ENCODE results near the gene NRCAM.

DNA sequence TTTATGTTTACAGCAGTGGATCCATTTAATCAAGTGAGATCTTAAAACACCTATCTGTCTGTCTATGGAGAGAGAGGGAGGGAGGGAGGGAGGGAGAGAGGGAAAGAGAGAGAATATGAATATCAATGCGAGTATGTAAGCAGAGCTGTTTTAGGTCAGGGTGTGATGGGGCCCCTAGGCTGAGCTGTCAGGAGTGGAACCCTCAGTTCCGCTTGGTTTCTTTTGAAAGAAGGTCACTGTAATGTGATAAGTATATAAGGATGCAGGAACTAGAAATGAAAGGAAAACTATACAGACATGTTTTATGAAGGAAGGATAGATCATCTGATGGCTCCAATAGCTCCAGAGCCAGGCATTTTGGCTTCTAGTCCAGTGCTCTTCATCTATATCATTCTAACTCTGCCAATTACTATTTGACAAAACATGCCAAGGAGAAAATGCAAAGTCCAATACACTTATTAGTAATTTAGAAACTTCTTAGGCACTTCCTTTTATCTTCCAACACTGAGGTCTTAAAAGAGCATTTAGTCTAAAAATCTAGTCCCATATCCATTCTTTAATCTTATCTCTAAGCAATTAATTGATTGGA is 70.3 kb downstream of the NRCAM start:
- TF ChIP-seq, protein P1, sequence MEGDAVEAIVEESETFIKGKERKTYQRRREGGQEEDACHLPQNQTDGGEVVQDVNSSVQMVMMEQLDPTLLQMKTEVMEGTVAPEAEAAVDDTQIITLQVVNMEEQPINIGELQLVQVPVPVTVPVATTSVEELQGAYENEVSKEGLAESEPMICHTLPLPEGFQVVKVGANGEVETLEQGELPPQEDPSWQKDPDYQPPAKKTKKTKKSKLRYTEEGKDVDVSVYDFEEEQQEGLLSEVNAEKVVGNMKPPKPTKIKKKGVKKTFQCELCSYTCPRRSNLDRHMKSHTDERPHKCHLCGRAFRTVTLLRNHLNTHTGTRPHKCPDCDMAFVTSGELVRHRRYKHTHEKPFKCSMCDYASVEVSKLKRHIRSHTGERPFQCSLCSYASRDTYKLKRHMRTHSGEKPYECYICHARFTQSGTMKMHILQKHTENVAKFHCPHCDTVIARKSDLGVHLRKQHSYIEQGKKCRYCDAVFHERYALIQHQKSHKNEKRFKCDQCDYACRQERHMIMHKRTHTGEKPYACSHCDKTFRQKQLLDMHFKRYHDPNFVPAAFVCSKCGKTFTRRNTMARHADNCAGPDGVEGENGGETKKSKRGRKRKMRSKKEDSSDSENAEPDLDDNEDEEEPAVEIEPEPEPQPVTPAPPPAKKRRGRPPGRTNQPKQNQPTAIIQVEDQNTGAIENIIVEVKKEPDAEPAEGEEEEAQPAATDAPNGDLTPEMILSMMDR (IDR thresholded peaks at IDR 0.05): no peak
- TF ChIP-seq POLR2A (IDR thresholded peaks at IDR 0.05) (no peak), EP300 (IDR thresholded peaks at IDR 0.05) (no peak), POLR2AphosphoS5 (IDR thresholded peaks at IDR 0.05) (no peak)
